ENCODE results near the gene MTHFD1L.
"Not testable (repeated sequence)": the region's sequence is repeated elsewhere in the genome, so short reads cannot be mapped to it uniquely, and the experiment has no call there.

The MTHFD1L gene

GRCh38 chr6:151025076-151025475, 159.6 kb downstream of the MTHFD1L start:
- H3K4me3 ChIP-seq (ENCODE audit: low read length), result no peak overlapping the region
- DNase-seq (ENCODE audit: low read depth, low spot score), result no peak

GRCh38 chr6:151026041-151026663, 160.7 kb downstream of the MTHFD1L start:
- no peak overlapping the region for H3K4me3 ChIP-seq (ENCODE audit: low read length)
- no peak for DNase-seq (ENCODE audit: low read depth, low spot score)

GRCh38 chr6:151027295-151027747, 161.8 kb downstream of the MTHFD1L start:
- DNase-seq (ENCODE audit: low read depth, low spot score), result no peak
- H3K4me3 ChIP-seq (ENCODE audit: low read length), result no peak overlapping the region

- no peak overlapping the region for H3K4me3 ChIP-seq (ENCODE audit: low read length)
- DNase-seq (ENCODE audit: low read depth, low spot score), result no peak
Observed at GRCh38 chr6:151027936-151028838, 162.7 kb downstream of the MTHFD1L start.

GRCh38 chr6:151029970-151030369, 164.5 kb downstream of the MTHFD1L start:
- no peak overlapping the region for H3K4me3 ChIP-seq (ENCODE audit: low read length)
- DNase-seq (ENCODE audit: low read depth, low spot score), result no peak

- H3K4me3 ChIP-seq (ENCODE audit: low read length), result no peak overlapping the region
- no peak for DNase-seq (ENCODE audit: low read depth, low spot score)
Observed at GRCh38 chr6:151032034-151032433, 166.5 kb downstream of the MTHFD1L start.

- H3K4me3 ChIP-seq (ENCODE audit: low read length), result no peak overlapping the region
- DNase-seq (ENCODE audit: low read depth, low spot score), result no peak
Observed at GRCh38 chr6:151034825-151035781, 169.6 kb downstream of the MTHFD1L start.

- H3K4me3 ChIP-seq (ENCODE audit: low read length); DNase-seq (ENCODE audit: low read depth, low spot score): not testable (repeated sequence)
Observed at GRCh38 chr6:151036211-151036721, 170.8 kb downstream of the MTHFD1L start.

GRCh38 chr6:151036869-151037680, 171.6 kb downstream of the MTHFD1L start:
- DNase-seq (ENCODE audit: low read depth, low spot score), result no peak

GRCh38 chr6:151038616-151039015, 173.1 kb downstream of the MTHFD1L start:
- DNase-seq (ENCODE audit: low read depth, low spot score), result no peak
- no peak overlapping the region for H3K4me3 ChIP-seq (ENCODE audit: low read length)

More at GRCh38 chr6:151036869-151037680, 171.6 kb downstream of the MTHFD1L start:
- H3K4me3 ChIP-seq (ENCODE audit: low read length), result no peak overlapping the region

GRCh38 chr6:151040888-151041521, 175.5 kb downstream of the MTHFD1L start:
- H3K4me3 ChIP-seq (ENCODE audit: low read length); DNase-seq (ENCODE audit: low read depth, low spot score): not testable (repeated sequence)

GRCh38 chr6:151041686-151042085, 176.2 kb downstream of the MTHFD1L start:
- no peak for DNase-seq (ENCODE audit: low read depth, low spot score)
- H3K4me3 ChIP-seq (ENCODE audit: low read length), result no peak overlapping the region

GRCh38 chr6:151042911-151043330, 177.4 kb downstream of the MTHFD1L start:
- DNase-seq (ENCODE audit: low read depth, low spot score); H3K4me3 ChIP-seq (ENCODE audit: low read length): not testable (repeated sequence)

GRCh38 chr6:151043944-151044343, 178.4 kb downstream of the MTHFD1L start:
- H3K4me3 ChIP-seq (ENCODE audit: low read length), result no peak overlapping the region
- no peak for DNase-seq (ENCODE audit: low read depth, low spot score)

- no peak overlapping the region for H3K4me3 ChIP-seq (ENCODE audit: low read length)
- DNase-seq (ENCODE audit: low read depth, low spot score), result no peak
Observed at GRCh38 chr6:151044465-151045441, 179.3 kb downstream of the MTHFD1L start.

- H3K4me3 ChIP-seq (ENCODE audit: low read length), result not testable (repeated sequence)
Observed at GRCh38 chr6:151045511-151046222, 180.2 kb downstream of the MTHFD1L start.

More at GRCh38 chr6:151045511-151046222, 180.2 kb downstream of the MTHFD1L start:
- DNase-seq (ENCODE audit: low read depth, low spot score), result not testable (repeated sequence)
